Cardiac fibroblast (primary cell): Measurements from ENCODE around the gene GPT2.

Experiments
- DNase-seq, 2 donors: peaks; one replicate each; pipeline versions ENCODE4 v3.0.0 to v3.0.0-alpha.2; 2010; ENCODE audit warnings: low read depth in 2 of 2
- H3K4me3 ChIP-seq, 2 donors: replicated peaks in 1 of 2; 1 replicate in 1 of 2; 2 replicates in 1 of 2; pipeline ENCODE4 v1.5.1; 2011; ENCODE audit warnings: low read depth in 2 of 2, low read length in 2 of 2, mild to moderate bottlenecking in 2 of 2, moderate library complexity in 1 of 2
- TF ChIP-seq, protein P1 (sequence below): IDR thresholded peaks from one replicate; pipeline ENCODE4 v1.5.1; 2011; ENCODE audit warnings: low read depth, mild to moderate bottlenecking, low read length, inconsistent platforms

GPT2 gene

DNA sequence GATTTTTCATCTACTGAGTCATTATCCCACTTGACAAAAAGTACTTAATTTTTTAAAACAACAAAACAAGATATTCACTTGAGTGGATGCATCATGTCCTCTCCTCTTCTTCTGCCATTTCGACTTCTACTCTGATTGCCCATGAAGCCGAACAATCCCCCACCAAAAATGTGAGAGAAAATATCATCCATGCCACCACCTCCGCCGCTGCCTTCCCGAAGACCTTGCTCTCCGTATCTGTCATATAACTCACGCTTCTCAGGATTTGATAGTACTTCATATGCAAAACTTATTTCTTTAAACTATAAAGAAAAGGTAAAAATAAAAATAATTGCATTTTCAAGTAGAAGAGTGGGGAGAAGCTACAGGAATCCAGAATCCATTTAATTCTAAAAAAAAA is 87.1 kb downstream of the GPT2 start:
- TF ChIP-seq, protein P1, sequence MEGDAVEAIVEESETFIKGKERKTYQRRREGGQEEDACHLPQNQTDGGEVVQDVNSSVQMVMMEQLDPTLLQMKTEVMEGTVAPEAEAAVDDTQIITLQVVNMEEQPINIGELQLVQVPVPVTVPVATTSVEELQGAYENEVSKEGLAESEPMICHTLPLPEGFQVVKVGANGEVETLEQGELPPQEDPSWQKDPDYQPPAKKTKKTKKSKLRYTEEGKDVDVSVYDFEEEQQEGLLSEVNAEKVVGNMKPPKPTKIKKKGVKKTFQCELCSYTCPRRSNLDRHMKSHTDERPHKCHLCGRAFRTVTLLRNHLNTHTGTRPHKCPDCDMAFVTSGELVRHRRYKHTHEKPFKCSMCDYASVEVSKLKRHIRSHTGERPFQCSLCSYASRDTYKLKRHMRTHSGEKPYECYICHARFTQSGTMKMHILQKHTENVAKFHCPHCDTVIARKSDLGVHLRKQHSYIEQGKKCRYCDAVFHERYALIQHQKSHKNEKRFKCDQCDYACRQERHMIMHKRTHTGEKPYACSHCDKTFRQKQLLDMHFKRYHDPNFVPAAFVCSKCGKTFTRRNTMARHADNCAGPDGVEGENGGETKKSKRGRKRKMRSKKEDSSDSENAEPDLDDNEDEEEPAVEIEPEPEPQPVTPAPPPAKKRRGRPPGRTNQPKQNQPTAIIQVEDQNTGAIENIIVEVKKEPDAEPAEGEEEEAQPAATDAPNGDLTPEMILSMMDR: no peak
- no peak for DNase-seq
- no peak overlapping the region for H3K4me3 ChIP-seq

DNA sequence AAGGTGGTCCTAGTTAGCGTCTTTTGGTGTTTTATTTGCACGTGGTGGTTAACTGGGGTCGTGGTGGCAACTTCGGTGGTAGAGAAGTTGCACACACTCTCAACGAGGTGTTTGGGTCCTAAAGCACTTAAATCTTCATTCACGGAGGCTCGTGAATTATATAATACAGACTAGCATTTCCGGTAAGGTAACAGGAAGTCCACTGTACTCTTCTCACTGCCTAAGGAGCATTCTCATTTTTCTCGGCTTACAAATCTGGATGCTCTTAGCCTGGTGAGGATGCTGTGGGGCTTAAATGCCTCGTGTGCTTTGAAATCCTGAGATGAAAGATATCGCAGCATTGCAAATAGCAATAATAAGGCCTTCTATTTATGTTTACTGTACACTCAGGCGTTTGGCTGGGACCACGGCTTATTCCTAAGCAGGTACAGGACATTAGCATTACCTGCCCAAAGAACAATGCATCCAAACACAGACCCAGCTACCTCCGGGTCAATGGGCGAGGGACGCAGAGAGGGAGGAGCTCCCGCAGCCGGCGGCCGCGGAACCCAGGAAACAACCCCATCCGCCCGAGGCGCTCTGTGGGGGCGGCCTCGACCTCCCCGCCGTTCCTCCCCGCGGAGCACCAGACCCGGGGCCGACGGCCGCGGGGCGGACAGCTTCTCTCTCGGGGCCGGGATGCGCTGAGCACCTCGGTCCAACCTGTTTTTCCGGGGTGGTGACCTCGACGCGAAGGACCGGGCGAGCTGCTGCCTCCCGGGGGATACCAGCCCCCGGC is 88.5 kb downstream of the GPT2 start:
- peak; percentile 19 to 35 for DNase-seq

DNA sequence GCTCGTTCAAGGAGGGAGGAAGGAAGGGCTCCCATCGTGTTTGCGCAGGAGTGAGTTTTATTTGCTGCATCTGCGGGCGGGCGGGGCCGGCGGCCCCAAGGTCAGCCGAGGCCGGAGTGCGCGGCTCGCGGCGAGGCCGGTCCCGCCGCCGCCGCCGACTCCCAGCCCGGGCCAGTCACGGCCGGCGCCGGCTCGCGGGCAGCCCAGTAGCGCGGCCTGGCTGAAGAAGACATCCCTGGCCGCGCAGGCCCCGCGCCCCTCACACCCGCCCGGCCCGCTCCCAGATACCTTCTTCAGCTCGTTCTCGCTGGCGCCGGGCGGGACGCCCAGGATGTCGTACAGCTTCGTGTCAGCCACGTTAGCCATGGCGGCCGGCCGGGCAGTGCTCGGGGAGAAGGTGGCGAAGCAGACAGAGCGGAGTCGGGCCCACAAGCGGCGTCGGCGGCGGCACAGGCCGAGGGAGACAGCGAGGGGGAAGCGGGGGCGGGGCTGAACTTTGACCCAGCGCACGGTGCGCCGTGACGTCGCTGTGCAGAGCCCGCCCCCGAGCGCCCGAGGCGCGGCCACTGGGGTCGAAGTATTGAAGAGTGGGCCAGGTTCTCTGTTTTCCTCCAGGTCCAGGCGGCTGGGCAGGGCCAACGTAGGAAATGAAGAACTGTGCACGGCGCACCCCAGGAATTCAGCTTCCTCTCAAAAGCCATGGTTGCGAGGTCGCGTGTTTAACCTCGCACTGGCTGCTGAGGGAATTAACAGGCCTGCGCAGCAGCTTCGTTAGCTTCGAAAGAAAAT is 89.2 kb downstream of the GPT2 start, which contains the start of gene DNAJA2:
TSS of gene DNAJA2 (minus strand) at position 468 of the 789 bp plus-strand sequence. CDS start at position 366, 102 bp downstream.
- peak; percentile 87 to 91 for DNase-seq
- TF ChIP-seq, protein P1: no peak
- peak within 1 kb of the TSS; percentile 89 to 94 for H3K4me3 ChIP-seq

More for the DNA sequence above, 88.5 kb downstream of the GPT2 start:
- TF ChIP-seq, protein P1: no peak
- H3K4me3 ChIP-seq: peak overlapping the region; percentile 89 to 94

DNA sequence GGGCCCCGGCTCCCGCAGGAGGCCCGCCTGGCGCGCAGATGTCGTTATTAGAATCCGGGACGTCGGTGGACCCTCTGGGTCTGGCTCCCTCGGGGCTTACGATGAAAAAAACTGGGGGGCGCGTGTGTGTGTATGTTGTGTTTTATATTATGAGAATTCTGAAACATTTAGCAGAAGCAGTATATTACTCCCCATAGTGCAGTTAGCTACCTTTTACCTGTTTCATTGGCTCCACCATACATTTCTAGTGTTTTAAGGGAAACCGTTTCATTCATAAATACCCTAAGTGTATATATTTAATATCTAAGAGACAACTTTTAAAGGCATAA is 89.8 kb downstream of the GPT2 start:
- TF ChIP-seq, protein P1: no peak
- no peak for DNase-seq
- peak overlapping the region; percentile 89 to 94 for H3K4me3 ChIP-seq

DNA sequence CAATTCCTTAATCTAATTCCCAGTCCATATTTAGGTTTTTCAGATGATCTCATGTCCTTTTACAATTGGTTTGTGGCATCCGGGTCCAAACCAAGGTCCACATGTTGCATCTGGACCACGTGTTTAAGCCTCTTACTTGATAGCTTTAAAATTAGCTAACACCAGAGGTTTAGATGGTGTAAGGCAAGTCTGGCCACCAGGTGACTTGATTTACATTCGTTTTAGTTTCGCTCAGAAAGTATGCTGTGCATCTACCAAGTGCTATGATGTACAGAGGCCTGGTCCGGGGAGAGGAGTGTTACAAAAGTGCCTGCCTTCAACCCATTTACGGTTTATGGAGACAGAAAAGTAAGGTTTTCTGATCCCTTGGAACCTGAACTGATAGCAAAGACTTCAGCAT is 90.2 kb downstream of the GPT2 start:
- H3K4me3 ChIP-seq: peak overlapping the region; percentile 89 to 94
- TF ChIP-seq, protein P1: no peak
- DNase-seq: peak in 1 of 2 donors; percentile 26

DNA sequence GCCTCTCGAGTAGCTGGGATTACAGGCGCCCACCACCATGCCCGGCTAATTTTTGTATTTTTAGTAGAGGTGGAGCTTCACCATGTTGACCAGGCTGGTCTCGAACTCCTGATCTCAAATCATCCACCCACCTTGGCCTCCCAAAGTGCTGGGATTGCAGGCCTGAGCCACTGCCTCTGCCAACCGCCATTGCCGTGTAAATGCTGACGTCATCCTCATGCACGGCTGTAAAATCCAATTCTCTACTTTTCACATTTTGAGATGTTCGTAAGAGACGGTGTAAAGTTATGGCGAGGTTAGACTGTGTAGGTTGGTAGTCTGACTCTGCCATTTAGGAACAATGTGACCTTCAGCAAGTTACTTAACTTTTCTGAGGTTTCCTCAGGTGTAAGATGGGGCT is 91.0 kb downstream of the GPT2 start:
- no peak overlapping the region for H3K4me3 ChIP-seq
- no peak for DNase-seq
- TF ChIP-seq, protein P1: no peak
